Lung (tissue), 12 donors: ENCODE results near the gene CAPZB. TPM values are rescaled to one million over a fixed set of nuclear protein-coding genes. Genes with fewer than 3 reads are reported as not detected.

Experiments used
- ATAC-seq: fragments of 200-7000 bp; cut with Tn5 transposase; one replicate; pipeline ENCODE4 v1.9.1; 2020; ENCODE audit warnings: moderate number of reproducible peaks; ENCODE audit not compliant: insufficient read depth, low FRiP score
- DNase-seq, 3 donors: peaks; one replicate each; pipeline ENCODE4 v3.0.0-alpha.2; 2013 to 2017
- H3K27ac ChIP-seq, 2 donors: one replicate each; pipeline ENCODE4 v1.5.1; 2013; ENCODE audit warnings: mild to moderate bottlenecking in 2 of 2, moderate library complexity in 2 of 2, control low read depth in 1 of 2, inconsistent platforms in 1 of 2, low read depth in 1 of 2, low read length in 1 of 2
- H3K27me3 ChIP-seq, 3 donors: one replicate each; pipeline ENCODE4 v1.5.1; 2013; ENCODE audit warnings: low read length in 2 of 3; ENCODE audit not compliant: control insufficient read depth in 3 of 3, insufficient read depth in 3 of 3
- H3K36me3 ChIP-seq, 4 donors: one replicate each; pipeline ENCODE4 v1.5.1; 2013; ENCODE audit warnings: low read length in 4 of 4, mild to moderate bottlenecking in 1 of 4, moderate library complexity in 1 of 4; ENCODE audit not compliant: control insufficient read depth in 4 of 4, insufficient read depth in 4 of 4
- H3K4me1 ChIP-seq, 5 donors: one replicate each; pipeline ENCODE4 v1.5.1; 2013; ENCODE audit warnings: low read length in 5 of 5, mild to moderate bottlenecking in 2 of 5, moderate library complexity in 1 of 5; ENCODE audit not compliant: control insufficient read depth in 5 of 5, insufficient read depth in 5 of 5
- H3K4me3 ChIP-seq: one replicate; pipeline ENCODE4 v1.5.1; 2013; ENCODE audit warnings: mild to moderate bottlenecking, control low read depth, moderate library complexity
- H3K9ac ChIP-seq, 2 donors: one replicate each; pipeline ENCODE4 v1.5.1; 2013; ENCODE audit warnings: low read length in 2 of 2, control low read depth in 1 of 2; ENCODE audit not compliant: insufficient read depth in 1 of 2
- H3K9me3 ChIP-seq, 4 donors: one replicate each; pipeline ENCODE4 v1.5.1; 2013; ENCODE audit warnings: low read length in 3 of 4, mild to moderate bottlenecking in 1 of 4, moderate library complexity in 1 of 4; ENCODE audit not compliant: control insufficient read depth in 4 of 4, insufficient read depth in 3 of 4
- CTCF ChIP-seq: IDR thresholded peaks from 2 replicates; pipeline ENCODE4 v1.5.1; 2012; ENCODE audit warnings: mild to moderate bottlenecking; ENCODE audit errors: control extremely low read depth, extremely low read depth
- WGBS, 2 donors: extraction: QIAGEN DNeasy Blood & Tissue Kit; methylation state at CpG; one replicate each; pipeline ENCODE4 v1.1.7; 2013; 5-methylcytosine and 5-hydroxymethylcytosine counted together
- polyA plus RNA-seq, 2 donors: library from polyadenylated mRNA; stranded (reverse); fragments of 200-250 nt; gene quantifications; one replicate each; pipeline ENCODE4 v1.2.1, GENCODE V29; 2013
- total RNA-seq, 2 donors: library from RNA; depleted of rRNA in 1 of 2; stranded (reverse); fragments of >200 nt in 1 of 2; gene quantifications; one replicate each; pipeline ENCODE4 v1.2.1, GENCODE V29; 2014 to 2021
- donor health status: control.
- donor health status: control.
- donor health status: Bipolar disorder and iron deficiency.
- donor health status: healthy.
- donor health status: DM: yes; HTN: yes; CAD: no.

Gene CAPZB
- total and polyA plus RNA-seq, 4 donors, result 94.7 to 339 (median 278) TPM

DNA sequence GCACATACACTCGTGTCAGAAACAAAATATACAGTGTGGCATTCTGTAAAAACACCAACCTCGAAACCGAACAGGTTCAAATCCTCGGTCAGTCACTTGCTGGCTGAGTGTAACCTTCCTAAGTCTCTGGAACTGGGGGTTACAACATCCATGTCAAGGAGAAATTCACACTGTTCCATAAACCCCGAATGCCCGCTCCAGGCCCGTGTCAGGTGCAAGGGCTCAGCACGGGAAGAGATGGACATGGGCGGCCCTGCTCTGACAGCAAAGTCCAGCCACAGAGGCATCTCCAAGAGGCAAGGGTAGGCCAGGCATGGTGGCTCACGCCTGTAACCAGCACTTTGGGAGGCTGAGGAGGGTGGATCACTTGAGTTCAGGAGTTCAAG is 93.8 kb downstream of the CAPZB start:
- Histone ChIP-seq H3K9ac (peak overlapping the region in 1 of 2 donors; percentile 87), H3K27ac (peak overlapping the region in 1 of 2 donors; percentile 80), H3K4me3 (no peak overlapping the region), H3K27me3 (no peaks in the 10 kb centered on the region), H3K36me3 (peaks cover 0 to 8% (median 1%) of the 10 kb centered on the region in 4 donors), H3K4me1 (peaks cover under 1 to 35% (median 22%) of the 10 kb centered on the region in 5 donors), H3K9me3 (no peaks in the 10 kb centered on the region)
- no peak for TF ChIP-seq CTCF
- 23 to 32% methylated on average over 10 of the region's 10 CpGs for WGBS, 2 donors
- DNase-seq, result no peak
- no peak for ATAC-seq

DNA sequence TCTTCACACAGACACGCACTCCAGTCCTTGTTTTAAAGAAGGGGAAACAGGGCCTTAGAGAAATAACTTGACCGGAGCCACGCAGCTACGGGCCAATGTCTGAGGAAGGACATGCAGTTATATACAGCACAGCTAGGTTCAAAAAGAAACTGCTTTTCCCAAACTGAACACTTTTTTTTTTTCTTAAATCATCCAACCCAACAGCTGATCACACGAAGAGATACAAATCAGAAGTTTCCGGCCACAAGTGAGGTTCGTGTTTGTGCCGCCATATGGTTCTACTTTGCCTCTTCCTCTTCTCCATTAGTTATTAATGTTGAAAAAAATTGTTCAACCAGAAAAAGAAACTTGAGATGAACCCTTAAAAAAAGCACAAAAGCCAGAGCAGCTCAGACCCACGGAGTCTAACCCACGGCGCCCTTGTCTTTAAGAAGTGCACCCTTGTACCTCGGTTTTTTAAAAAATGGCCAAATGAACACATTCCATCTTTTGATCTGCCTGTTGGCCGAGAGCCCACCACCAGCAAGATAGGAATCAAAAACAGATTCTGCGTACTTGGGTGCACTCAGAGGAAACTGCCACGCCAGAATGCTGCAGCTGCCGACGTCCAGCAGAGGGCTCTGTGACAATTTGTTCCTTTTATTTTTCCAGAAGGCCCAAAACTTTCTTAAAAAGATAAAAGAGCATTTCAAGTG is 94.3 kb downstream of the CAPZB start:
- 9 to 12% methylated on average over 17 of the region's 17 CpGs for WGBS, 2 donors
- peaks cover 6 to 40% (median 22%) of the 10 kb centered on the region in 5 donors for H3K4me1 ChIP-seq
- ATAC-seq, result peak; percentile 60

GRCh38 chr1:19390166-19390850 is 95.0 kb downstream of the CAPZB start:
- ATAC-seq, result no peak
- H3K9ac ChIP-seq, result peak overlapping the region in 1 of 2 donors; percentile 87

More for the DNA sequence above, 94.3 kb downstream of the CAPZB start:
- Histone ChIP-seq H3K4me3 (no peak overlapping the region), H3K9me3 (no peaks in the 10 kb centered on the region), H3K36me3 (peaks cover 0 to 7% (median 1%) of the 10 kb centered on the region in 4 donors), H3K9ac (peak overlapping the region in 1 of 2 donors; percentile 87), H3K27me3 (no peaks in the 10 kb centered on the region), H3K27ac (peak overlapping the region; percentile 13 to 73)
- peak; percentile 86 to 91 (median 90) for DNase-seq
- TF ChIP-seq CTCF, result peak; percentile 76

More at GRCh38 chr1:19390166-19390850, 95.0 kb downstream of the CAPZB start:
- peaks cover 0 to 3% (median 2%) of the 10 kb centered on the region in 4 donors for H3K36me3 ChIP-seq
- no peak overlapping the region for H3K4me3 ChIP-seq
- TF ChIP-seq CTCF, result no peak
- 66% methylated on average over 19 of the region's 19 CpGs for WGBS, 2 donors
- peaks cover 11 to 48% (median 24%) of the 10 kb centered on the region in 5 donors for H3K4me1 ChIP-seq
- H3K9me3 ChIP-seq, result no peaks in the 10 kb centered on the region
- DNase-seq, result peak; percentile 75 to 82 (median 76)
- H3K27ac ChIP-seq, result peak overlapping the region; percentile 17 to 73
- no peaks in the 10 kb centered on the region for H3K27me3 ChIP-seq
